Loucy (cell line): ENCODE data around the gene UNC79.

Source experiments
- CTCF ChIP-seq: fragments of 200-600 bp; sonication (generic); conservative IDR thresholded peaks from 2 replicates; pipeline ENCODE4 v1.5.1; 2014; ENCODE audit warnings: mild to moderate bottlenecking, antibody characterized with exemption, low read length
- EZH2phosphoT487 ChIP-seq: fragments of 200-600 bp; IDR thresholded peaks from 2 replicates; pipeline ENCODE4 v1.6.1; 2018; ENCODE audit warnings: antibody characterized with exemption, mild to moderate bottlenecking, moderate library complexity, borderline replicate concordance

- TF ChIP-seq CTCF (no peak), EZH2phosphoT487 (no peak)
Observed at GRCh38 chr14:93546642-93547041, 115.9 kb downstream of the UNC79 start.
